ENCODE data around the gene TDRD5. TPM values are rescaled to one million over a fixed set of nuclear protein-coding genes. Genes with fewer than 3 reads are reported as not detected.

Gene TDRD5
- total RNA-seq, 3 donors from 2014 or later (not counting 1 experiment from before 2014, with no cell fraction given) = not detected

DNA sequence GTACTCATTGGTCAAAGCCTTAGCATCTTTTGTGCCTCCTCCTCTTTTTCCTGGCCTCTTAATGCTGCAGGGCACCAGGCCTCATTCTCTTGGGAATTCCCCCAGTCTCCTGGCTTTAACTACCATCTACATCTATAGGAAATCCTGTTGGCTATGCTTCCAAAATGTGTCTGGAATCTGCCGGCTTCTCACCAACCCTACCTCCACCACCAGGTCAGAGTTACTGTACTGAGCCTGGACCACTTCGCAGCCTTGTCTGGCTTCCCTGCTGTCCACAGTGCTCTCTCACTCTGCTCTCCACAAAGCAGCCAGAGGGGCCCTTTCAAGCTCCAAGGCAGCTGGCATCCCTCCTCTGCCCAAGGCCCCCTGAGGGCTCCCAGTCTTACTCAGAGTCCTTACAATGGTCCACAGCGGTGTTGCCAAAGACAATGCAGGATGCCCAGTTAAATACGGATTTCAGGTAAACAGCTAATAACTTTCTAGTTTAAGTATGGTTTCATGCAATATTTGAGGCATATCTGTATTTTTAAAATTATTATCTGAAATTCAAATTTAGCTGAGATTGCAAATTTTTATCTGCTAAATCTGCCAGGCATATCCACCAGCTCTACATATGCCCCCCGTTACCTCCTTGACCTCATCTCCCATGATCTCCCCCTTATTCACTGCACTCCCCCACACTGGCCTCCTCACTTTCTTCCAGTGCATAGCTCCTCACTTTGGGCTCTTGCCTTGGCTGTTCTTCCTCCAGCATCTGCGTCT is 117.0 kb downstream of the TDRD5 start:
- Histone ChIP-seq H3K4me1 (ENCODE audit: control insufficient read depth, insufficient read depth, low read length) (no peaks in the 10 kb centered on the region), H3K27me3 (ENCODE audit: control insufficient read depth, insufficient read depth, low read length) (no peaks in the 10 kb centered on the region), H3K36me3 (ENCODE audit: control insufficient read depth, insufficient read depth, low read length) (no peaks in the 10 kb centered on the region), H3K9me3 (ENCODE audit: control insufficient read depth, insufficient read depth, low read length) (no peaks in the 10 kb centered on the region), H3K27ac (ENCODE audit: low read length) (no peak overlapping the region), H3K4me3 (ENCODE audit: low read length) (no peak overlapping the region)
- H3K4me1 Mint-ChIP-seq = peaks cover 0 to 8% of the 10 kb centered on the region in 2 donors
- no peak overlapping the region for H3K4me3 Mint-ChIP-seq
- H3K9me3 Mint-ChIP-seq = peaks cover 0 to 2% of the 10 kb centered on the region in 2 donors
- 89% methylated on average over 6 of the region's 6 CpGs for WGBS (ENCODE audit: insufficient coverage)
- H3K27me3 Mint-ChIP-seq (ENCODE audit: low read depth in 2 of 2) = peaks cover 7% of the 10 kb centered on the region in 2 donors
- intact Hi-C loops (cut with micrococcal nuclease) = loop anchor here (5.0 kb wide), 1 partner anchor 774 kb away; no protein-coding TSS in a partner anchor
- DNase-seq = no peak
- H3K27ac Mint-ChIP-seq = no peak overlapping the region
- no peak for ATAC-seq
- H3K36me3 Mint-ChIP-seq = no peaks in the 10 kb centered on the region
- TF ChIP-seq CTCF (IDR thresholded peaks at IDR 0.05) = no peak

GRCh38 chr1:179709841-179710329 is 118.3 kb downstream of the TDRD5 start:
- Histone ChIP-seq H3K4me1 (ENCODE audit: control insufficient read depth, insufficient read depth, low read length) (no peaks in the 10 kb centered on the region), H3K27ac (ENCODE audit: low read length) (no peak overlapping the region), H3K27me3 (ENCODE audit: control insufficient read depth, insufficient read depth, low read length) (no peaks in the 10 kb centered on the region), H3K4me3 (ENCODE audit: low read length) (no peak overlapping the region), H3K36me3 (ENCODE audit: control insufficient read depth, insufficient read depth, low read length) (no peaks in the 10 kb centered on the region), H3K9me3 (ENCODE audit: control insufficient read depth, insufficient read depth, low read length) (no peaks in the 10 kb centered on the region)
- intact Hi-C loops (cut with micrococcal nuclease) = loop anchor here (5.0 kb wide), 1 partner anchor 772 kb away; no protein-coding TSS in a partner anchor
- H3K36me3 Mint-ChIP-seq = peaks cover 8% of the 10 kb centered on the region
- ATAC-seq (peak; percentile 55 to 87 (median 86)), DNase-seq (peak in 1 of 2 donors; percentile 83)
- H3K4me1 Mint-ChIP-seq = peaks cover 0 to 8% of the 10 kb centered on the region in 2 donors
- TF ChIP-seq CTCF (IDR thresholded peaks at IDR 0.05) = no peak
- no peak overlapping the region for H3K27ac Mint-ChIP-seq
- H3K9me3 Mint-ChIP-seq = peaks cover 6 to 8% of the 10 kb centered on the region in 2 donors
- H3K4me3 Mint-ChIP-seq = no peak overlapping the region
- WGBS (ENCODE audit: insufficient coverage) = 23% methylated on average over 4 of the region's 5 CpGs
- H3K27me3 Mint-ChIP-seq (ENCODE audit: low read depth in 2 of 2) = peaks cover 7% of the 10 kb centered on the region in 2 donors

- H3K4me3 Mint-ChIP-seq = no peak overlapping the region
- ATAC-seq (no peak), DNase-seq (no peak)
- Histone ChIP-seq H3K27ac (ENCODE audit: low read length) (no peak overlapping the region), H3K27me3 (ENCODE audit: control insufficient read depth, insufficient read depth, low read length) (no peaks in the 10 kb centered on the region), H3K4me1 (ENCODE audit: control insufficient read depth, insufficient read depth, low read length) (no peaks in the 10 kb centered on the region), H3K36me3 (ENCODE audit: control insufficient read depth, insufficient read depth, low read length) (no peaks in the 10 kb centered on the region), H3K9me3 (ENCODE audit: control insufficient read depth, insufficient read depth, low read length) (peaks cover 6% of the 10 kb centered on the region), H3K4me3 (ENCODE audit: low read length) (no peak overlapping the region)
- H3K4me1 Mint-ChIP-seq = peaks cover 0 to 8% of the 10 kb centered on the region in 2 donors
- intact Hi-C loops (cut with micrococcal nuclease) = no loop called here
- peaks cover 42% of the 10 kb centered on the region for H3K36me3 Mint-ChIP-seq
- peaks cover 3 to 19% of the 10 kb centered on the region in 2 donors for H3K27me3 Mint-ChIP-seq (ENCODE audit: low read depth in 2 of 2)
- no peak for TF ChIP-seq CTCF (IDR thresholded peaks at IDR 0.05)
- no peak overlapping the region for H3K27ac Mint-ChIP-seq
- peaks cover 25 to 27% of the 10 kb centered on the region in 2 donors for H3K9me3 Mint-ChIP-seq
- 90% methylated on average over 1 of the region's 1 CpG for WGBS (ENCODE audit: insufficient coverage)
Measured at GRCh38 chr1:179714159-179714558, 122.5 kb downstream of the TDRD5 start.
